ENCODE results near the gene MDM2. TPM values are rescaled to one million over a fixed set of nuclear protein-coding genes. Genes with fewer than 3 reads are reported as not detected.

MDM2 gene
- polyA plus RNA-seq, 1 of the 3 experiments (the other 2 are of a cell fraction) = 21.5 TPM

DNA sequence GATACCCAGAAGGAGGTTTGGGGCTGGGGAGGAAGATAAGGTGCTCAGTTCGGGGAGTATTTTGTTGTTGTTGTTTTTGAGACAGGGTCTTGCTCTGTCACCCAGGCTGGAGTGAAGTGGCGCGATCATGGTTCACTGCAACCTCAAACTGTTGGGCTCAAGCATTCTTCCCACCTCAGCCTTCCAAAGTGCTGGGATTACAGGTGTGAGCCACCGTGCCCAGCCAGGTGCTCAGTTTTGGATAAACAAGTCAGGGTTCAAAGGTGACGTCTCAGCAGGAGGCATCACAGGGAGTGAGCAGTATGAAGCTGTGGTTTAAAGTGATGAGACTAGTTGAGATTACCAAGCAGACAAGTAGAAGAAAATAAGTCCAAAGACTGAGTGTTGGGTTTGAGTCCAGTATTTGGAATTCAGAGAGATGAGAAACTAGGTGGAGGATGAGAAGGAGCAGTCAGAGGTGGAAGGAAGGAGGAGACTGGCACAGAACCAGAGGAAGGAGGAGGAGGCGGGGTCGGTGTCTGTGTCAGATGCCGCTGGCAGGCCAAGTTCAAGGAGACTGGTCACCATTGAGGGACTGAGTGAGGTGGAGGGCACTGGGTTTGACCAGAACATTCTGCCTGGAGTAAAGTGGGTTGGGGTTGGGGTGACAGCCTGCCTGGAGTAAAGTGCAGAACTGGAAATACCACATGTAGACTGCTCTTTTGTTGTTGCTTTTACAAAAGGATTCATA, 45.9 kb upstream of the MDM2 start:
- no peak overlapping the region for H3K27ac ChIP-seq (ENCODE audit: low read depth in 2 of 2, low read length in 1 of 2)
- ChIA-PET CTCF (no interaction called here), POLR2A (interaction anchor here (0.5 kb wide), 1 partner anchor 15 kb away, joined by 4 read pairs; no protein-coding TSS in a partner anchor)
- no peak overlapping the region for H3K4me3 ChIP-seq (ENCODE audit: low read depth in 2 of 2, low read length in 1 of 2)
- no peak overlapping the region for H3K9ac ChIP-seq
- no peaks in the 10 kb centered on the region for H4K20me1 ChIP-seq (ENCODE audit: insufficient read depth)
- TF ChIP-seq FOXM1 (IDR thresholded peaks at IDR 0.05; ENCODE audit: low read depth) = no peak
- no peak for TF ChIP-seq MXI1 (IDR thresholded peaks at IDR 0.05; ENCODE audit: low read depth, low read length)
- no peak for TF ChIP-seq GABPA (IDR thresholded peaks at IDR 0.05; ENCODE audit: low read depth)
- TF ChIP-seq GATA2 (CRISPR knock-in tag; IDR thresholded peaks at IDR 0.05) = no peak
- TF ChIP-seq EP300 (IDR thresholded peaks at IDR 0.05; ENCODE audit: borderline replicate concordance in 1 of 2, low read depth in 1 of 2, low read length in 1 of 2) = no peak
- TF ChIP-seq TCF12 (IDR thresholded peaks at IDR 0.05) = no peak
- TF ChIP-seq, protein P1, sequence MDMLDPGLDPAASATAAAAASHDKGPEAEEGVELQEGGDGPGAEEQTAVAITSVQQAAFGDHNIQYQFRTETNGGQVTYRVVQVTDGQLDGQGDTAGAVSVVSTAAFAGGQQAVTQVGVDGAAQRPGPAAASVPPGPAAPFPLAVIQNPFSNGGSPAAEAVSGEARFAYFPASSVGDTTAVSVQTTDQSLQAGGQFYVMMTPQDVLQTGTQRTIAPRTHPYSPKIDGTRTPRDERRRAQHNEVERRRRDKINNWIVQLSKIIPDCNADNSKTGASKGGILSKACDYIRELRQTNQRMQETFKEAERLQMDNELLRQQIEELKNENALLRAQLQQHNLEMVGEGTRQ (IDR thresholded peaks at IDR 0.05; ENCODE audit: borderline replicate concordance, low read depth, low read length) = no peak
- no peak for TF ChIP-seq TEAD4 (IDR thresholded peaks at IDR 0.05; ENCODE audit: borderline replicate concordance, insufficient read depth)
- no peak for TF ChIP-seq SIN3A (IDR thresholded peaks at IDR 0.05; ENCODE audit: borderline replicate concordance, low read depth, low read length)
- TF ChIP-seq NRF1 (IDR thresholded peaks at IDR 0.05; ENCODE audit: low read depth, low read length) = no peak
- TF ChIP-seq, protein P2, sequence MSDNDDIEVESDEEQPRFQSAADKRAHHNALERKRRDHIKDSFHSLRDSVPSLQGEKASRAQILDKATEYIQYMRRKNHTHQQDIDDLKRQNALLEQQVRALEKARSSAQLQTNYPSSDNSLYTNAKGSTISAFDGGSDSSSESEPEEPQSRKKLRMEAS (IDR thresholded peaks at IDR 0.05; ENCODE audit: low read depth) = no peak
- no peak for TF ChIP-seq FOXJ3 (CRISPR knock-in tag; IDR thresholded peaks at IDR 0.05)
- TF ChIP-seq, protein P3, sequence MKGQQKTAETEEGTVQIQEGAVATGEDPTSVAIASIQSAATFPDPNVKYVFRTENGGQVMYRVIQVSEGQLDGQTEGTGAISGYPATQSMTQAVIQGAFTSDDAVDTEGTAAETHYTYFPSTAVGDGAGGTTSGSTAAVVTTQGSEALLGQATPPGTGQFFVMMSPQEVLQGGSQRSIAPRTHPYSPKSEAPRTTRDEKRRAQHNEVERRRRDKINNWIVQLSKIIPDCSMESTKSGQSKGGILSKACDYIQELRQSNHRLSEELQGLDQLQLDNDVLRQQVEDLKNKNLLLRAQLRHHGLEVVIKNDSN (IDR thresholded peaks at IDR 0.05; ENCODE audit: borderline replicate concordance, low read depth) = no peak
- WGBS (ENCODE audit: low lambda C conversion rate) = 87% methylated on average over 8 of the region's 8 CpGs
- H3F3A ChIP-seq (replicated peaks; ENCODE audit: insufficient read depth) = no peaks in the 10 kb centered on the region
- peaks cover 10 to 31% of the 10 kb centered on the region in 2 experiments for H3K36me3 ChIP-seq (replicated peaks in 1 of 2; ENCODE audit: control insufficient read depth in 1 of 2, insufficient read depth in 2 of 2, low read length in 1 of 2)
- no peak for DNase-seq
- H3K4me1 ChIP-seq (ENCODE audit: control insufficient read depth in 1 of 2, insufficient read depth in 2 of 2, low read depth in 1 of 2, low read length in 1 of 2) = no peaks in the 10 kb centered on the region
- H3K27me3 ChIP-seq (ENCODE audit: insufficient read depth) = no peaks in the 10 kb centered on the region
- H3K4me2 ChIP-seq = no peak overlapping the region
- no peak overlapping the region for H2AFZ ChIP-seq (ENCODE audit: low read depth)
- no peaks in the 10 kb centered on the region for H3K9me2 ChIP-seq
- H3K79me2 ChIP-seq (ENCODE audit: insufficient read depth) = no peaks in the 10 kb centered on the region
- H3K9me3 ChIP-seq = no peaks in the 10 kb centered on the region

DNA sequence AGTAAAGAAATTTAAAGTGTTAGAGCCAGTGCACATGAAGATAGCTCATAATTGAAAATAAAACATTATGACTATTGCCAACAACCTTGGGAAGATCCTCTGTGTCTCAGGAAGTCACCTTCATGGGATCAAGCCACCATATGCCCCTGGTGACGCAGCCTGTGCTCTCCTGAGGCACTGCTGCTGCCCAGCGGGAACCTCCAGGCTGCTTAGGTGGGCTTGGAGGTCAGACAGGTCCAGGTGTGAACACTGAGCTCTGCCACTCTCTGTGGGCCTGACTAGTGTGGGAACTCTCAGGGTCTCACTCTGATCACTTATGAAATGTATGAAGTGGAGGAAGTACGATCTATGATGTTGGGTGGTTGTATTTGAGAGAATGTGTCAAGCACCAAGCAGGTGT, 45.3 kb upstream of the MDM2 start:
- Histone ChIP-seq H3K36me3 (replicated peaks in 1 of 2; ENCODE audit: control insufficient read depth in 1 of 2, insufficient read depth in 2 of 2, low read length in 1 of 2) (peaks cover 10 to 31% of the 10 kb centered on the region in 2 experiments), H3K4me2 (no peak overlapping the region), H3K27me3 (ENCODE audit: insufficient read depth) (no peaks in the 10 kb centered on the region), H4K20me1 (ENCODE audit: insufficient read depth) (no peaks in the 10 kb centered on the region), H3K4me1 (ENCODE audit: control insufficient read depth in 1 of 2, insufficient read depth in 2 of 2, low read depth in 1 of 2, low read length in 1 of 2) (no peaks in the 10 kb centered on the region), H3K9ac (no peak overlapping the region), H3K27ac (ENCODE audit: low read depth in 2 of 2, low read length in 1 of 2) (no peak overlapping the region), H3K4me3 (ENCODE audit: low read depth in 2 of 2, low read length in 1 of 2) (no peak overlapping the region), H2AFZ (ENCODE audit: low read depth) (no peak overlapping the region), H3K9me2 (no peaks in the 10 kb centered on the region), H3K79me2 (ENCODE audit: insufficient read depth) (no peaks in the 10 kb centered on the region), H3K9me3 (no peaks in the 10 kb centered on the region), H3F3A (replicated peaks; ENCODE audit: insufficient read depth) (no peaks in the 10 kb centered on the region)
- CTCF ChIA-PET = no interaction called here
- POLR2A ChIA-PET = interaction anchor here (0.5 kb wide), 1 partner anchor 15 kb away, joined by 4 read pairs; no protein-coding TSS in a partner anchor
- 100% methylated on average over 3 of the region's 3 CpGs for WGBS (ENCODE audit: low lambda C conversion rate)
- DNase-seq = no peak
- TF ChIP-seq SIN3A (IDR thresholded peaks at IDR 0.05; ENCODE audit: borderline replicate concordance, low read depth, low read length) = no peak
- TF ChIP-seq TEAD4 (IDR thresholded peaks at IDR 0.05; ENCODE audit: borderline replicate concordance, insufficient read depth) = no peak
- TF ChIP-seq FOSL2 (IDR thresholded peaks at IDR 0.05; ENCODE audit: borderline replicate concordance, low read depth) = no peak
- TF ChIP-seq, protein P4, sequence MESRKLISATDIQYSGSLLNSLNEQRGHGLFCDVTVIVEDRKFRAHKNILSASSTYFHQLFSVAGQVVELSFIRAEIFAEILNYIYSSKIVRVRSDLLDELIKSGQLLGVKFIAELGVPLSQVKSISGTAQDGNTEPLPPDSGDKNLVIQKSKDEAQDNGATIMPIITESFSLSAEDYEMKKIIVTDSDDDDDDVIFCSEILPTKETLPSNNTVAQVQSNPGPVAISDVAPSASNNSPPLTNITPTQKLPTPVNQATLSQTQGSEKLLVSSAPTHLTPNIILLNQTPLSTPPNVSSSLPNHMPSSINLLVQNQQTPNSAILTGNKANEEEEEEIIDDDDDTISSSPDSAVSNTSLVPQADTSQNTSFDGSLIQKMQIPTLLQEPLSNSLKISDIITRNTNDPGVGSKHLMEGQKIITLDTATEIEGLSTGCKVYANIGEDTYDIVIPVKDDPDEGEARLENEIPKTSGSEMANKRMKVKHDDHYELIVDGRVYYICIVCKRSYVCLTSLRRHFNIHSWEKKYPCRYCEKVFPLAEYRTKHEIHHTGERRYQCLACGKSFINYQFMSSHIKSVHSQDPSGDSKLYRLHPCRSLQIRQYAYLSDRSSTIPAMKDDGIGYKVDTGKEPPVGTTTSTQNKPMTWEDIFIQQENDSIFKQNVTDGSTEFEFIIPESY (IDR thresholded peaks at IDR 0.05; ENCODE audit: borderline replicate concordance, low read depth) = no peak
- TF ChIP-seq, protein P1 (IDR thresholded peaks at IDR 0.05; ENCODE audit: borderline replicate concordance, low read depth, low read length) = no peak
- TF ChIP-seq RCOR1 (IDR thresholded peaks at IDR 0.05; ENCODE audit: low read length) = no peak
- no peak for TF ChIP-seq FOXJ3 (CRISPR knock-in tag; IDR thresholded peaks at IDR 0.05)
- TF ChIP-seq TAF1 (IDR thresholded peaks at IDR 0.05; ENCODE audit: borderline replicate concordance, low read depth, low read length) = no peak
- no peak for TF ChIP-seq MXI1 (IDR thresholded peaks at IDR 0.05; ENCODE audit: low read depth, low read length)
- TF ChIP-seq, protein P5, sequence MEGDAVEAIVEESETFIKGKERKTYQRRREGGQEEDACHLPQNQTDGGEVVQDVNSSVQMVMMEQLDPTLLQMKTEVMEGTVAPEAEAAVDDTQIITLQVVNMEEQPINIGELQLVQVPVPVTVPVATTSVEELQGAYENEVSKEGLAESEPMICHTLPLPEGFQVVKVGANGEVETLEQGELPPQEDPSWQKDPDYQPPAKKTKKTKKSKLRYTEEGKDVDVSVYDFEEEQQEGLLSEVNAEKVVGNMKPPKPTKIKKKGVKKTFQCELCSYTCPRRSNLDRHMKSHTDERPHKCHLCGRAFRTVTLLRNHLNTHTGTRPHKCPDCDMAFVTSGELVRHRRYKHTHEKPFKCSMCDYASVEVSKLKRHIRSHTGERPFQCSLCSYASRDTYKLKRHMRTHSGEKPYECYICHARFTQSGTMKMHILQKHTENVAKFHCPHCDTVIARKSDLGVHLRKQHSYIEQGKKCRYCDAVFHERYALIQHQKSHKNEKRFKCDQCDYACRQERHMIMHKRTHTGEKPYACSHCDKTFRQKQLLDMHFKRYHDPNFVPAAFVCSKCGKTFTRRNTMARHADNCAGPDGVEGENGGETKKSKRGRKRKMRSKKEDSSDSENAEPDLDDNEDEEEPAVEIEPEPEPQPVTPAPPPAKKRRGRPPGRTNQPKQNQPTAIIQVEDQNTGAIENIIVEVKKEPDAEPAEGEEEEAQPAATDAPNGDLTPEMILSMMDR (IDR thresholded peaks at IDR 0.05) = no peak
- no peak for TF ChIP-seq RFX5 (IDR thresholded peaks at IDR 0.05; ENCODE audit: low read length)

All from SK-N-SH (cell line).